SKM-1 (cell line): ENCODE data around the gene OR2T5.
"Not testable (repeated sequence)": the region's sequence is repeated elsewhere in the genome, so short reads cannot be mapped to it uniquely, and the experiment has no call there.

ENCODE experiments used
- DNase-seq: peaks from one replicate; lab custom pipeline; 2025; ENCODE audit not compliant: unreplicated experiment; lab: John Stamatoyannopoulos, UW

Gene OR2T5, protein sequence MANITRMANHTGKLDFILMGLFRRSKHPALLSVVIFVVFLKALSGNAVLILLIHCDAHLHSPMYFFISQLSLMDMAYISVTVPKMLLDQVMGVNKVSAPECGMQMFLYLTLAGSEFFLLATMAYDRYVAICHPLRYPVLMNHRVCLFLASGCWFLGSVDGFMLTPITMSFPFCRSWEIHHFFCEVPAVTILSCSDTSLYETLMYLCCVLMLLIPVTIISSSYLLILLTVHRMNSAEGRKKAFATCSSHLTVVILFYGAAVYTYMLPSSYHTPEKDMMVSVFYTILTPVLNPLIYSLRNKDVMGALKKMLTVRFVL

DNA sequence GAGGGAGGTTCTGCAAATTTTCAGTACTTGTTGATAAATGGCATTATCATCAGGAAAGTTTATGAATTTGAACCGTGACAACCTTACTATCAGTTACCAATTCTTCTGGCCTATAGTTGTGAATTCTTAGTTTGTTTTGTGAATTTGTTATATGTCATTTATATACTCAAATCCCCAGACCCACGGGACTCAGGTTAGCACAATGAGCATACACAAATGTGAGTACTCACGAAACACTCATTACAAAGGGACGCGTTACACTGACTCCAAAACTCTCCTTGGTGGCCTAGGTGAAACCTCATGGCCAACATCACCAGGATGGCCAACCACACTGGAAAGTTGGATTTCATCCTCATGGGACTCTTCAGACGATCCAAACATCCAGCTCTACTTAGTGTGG, at the start of gene OR2T5:
TSS of gene OR2T5 (plus strand) at position 301 of the 400 bp plus-strand sequence. CDS start at position 301, 0 bp downstream.
- not testable (repeated sequence) for DNase-seq

DNA sequence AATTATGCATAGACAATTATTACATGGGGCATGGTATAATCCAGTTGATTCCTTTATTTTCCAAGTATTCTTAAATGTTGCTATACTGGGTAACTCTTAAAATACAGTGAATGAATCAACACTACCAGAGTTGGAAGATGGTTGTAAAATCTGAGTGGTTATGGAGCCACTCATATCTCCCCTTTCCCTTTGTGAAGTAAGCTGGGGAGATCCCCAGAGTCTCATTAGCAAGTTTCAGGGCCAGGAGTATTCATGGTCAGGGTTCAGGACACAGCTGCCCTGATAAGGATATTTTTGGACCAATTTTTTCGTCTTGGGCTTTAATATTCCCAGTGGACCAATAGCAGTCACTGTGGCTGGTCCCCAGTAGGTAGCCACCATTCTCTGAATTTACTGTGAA, 49.7 kb upstream of the OR2T5 start:
- not testable (repeated sequence) for DNase-seq

DNA sequence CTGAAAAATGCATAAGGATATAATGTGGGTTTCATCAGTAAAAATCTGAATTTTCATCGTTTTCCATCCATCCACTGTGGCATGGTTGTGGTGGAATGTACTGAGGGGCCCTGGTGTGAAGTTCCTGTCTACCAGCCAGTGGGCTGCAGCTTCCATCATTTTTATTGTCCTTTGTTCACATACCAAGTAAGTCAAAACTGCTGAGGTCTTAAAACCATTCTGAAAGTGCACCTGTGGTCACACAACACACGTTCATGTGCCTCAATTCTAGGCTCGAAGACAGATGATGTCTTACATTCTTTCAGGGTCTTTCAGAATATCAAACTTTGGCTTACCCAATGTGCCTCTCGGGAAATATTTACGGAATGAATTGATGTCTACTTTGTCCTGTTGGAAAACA, 49.1 kb upstream of the OR2T5 start:
- DNase-seq: not testable (repeated sequence)

DNA sequence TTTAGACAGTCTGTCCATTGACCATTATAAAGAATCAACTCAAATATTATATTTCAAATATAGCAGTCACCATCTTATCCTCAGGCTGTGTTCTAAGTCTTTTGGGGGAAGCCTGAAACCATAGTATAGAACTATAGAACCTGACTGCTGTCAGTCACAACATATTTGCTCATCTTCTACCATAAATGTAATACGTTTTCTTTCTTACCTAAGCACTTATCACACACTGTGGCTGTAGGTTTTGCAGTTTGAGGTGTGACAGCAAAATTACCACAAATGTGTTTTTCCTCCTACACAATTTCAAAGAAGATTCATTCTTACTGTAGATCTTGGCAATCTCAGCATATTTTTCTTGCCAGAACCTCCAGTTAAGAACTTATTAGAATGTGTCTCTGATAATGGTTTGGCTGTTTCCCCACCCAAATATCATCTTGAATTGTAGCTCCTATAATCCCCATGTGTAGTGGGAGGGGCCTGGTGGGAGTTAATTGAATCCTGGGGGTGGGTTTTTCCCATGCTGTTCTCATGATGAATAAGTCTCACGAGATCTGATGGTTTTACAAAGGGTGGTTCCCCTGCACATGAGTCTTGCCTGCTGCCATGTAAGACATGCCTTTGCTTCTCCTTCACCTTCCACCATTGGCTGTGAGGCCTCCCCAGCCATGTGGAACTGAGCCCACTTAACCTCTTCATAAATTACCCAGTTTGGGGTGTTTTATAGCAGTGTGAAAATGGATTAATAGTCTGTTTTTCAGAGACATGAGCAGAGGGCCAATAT, 45.7 kb upstream of the OR2T5 start:
- not testable (repeated sequence) for DNase-seq

DNA sequence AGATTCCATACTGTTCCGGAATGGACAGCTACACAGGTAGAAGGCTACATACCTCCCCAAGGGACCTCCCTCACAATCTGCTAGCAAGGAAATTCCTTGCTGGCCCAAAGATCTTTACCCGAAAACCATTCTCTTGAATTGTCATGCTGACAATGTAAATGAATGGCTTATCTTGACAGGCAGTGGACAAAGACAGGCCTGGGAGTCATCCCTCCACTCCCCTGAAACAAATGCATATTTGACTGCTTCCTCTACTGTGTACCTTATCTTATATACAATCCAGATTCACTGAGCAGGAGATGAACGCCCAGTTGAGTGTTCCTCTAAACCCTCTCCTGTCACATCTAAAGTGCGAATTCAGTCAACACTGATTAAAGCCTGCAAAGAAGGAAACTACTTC, 43.8 kb upstream of the OR2T5 start:
- DNase-seq: not testable (repeated sequence)

DNA sequence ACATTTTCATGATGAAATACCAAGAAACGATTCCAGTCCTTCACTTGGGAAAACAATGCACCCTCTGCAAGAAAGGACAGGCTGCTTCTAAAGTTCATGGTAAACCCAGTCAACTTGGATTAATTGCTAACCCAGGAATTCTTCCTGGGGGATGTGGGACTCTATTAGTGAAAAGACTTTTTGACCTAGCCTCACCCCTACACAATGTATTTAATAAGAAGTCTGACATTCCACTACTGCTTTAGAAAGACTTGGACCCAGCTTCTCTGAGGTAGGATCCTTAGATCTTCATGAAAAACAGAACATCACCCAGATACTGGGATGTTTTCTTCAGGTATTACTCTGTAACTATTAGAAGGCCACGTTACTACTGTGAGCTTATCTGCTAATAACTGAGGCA, 43.0 kb upstream of the OR2T5 start, which contains the start of gene OR2T2:
TSS of gene OR2T2 (plus strand) at position 239 of the 400 bp plus-strand sequence. CDS start 7,161 bp downstream, outside the sequence.
- DNase-seq: not testable (repeated sequence)

DNA sequence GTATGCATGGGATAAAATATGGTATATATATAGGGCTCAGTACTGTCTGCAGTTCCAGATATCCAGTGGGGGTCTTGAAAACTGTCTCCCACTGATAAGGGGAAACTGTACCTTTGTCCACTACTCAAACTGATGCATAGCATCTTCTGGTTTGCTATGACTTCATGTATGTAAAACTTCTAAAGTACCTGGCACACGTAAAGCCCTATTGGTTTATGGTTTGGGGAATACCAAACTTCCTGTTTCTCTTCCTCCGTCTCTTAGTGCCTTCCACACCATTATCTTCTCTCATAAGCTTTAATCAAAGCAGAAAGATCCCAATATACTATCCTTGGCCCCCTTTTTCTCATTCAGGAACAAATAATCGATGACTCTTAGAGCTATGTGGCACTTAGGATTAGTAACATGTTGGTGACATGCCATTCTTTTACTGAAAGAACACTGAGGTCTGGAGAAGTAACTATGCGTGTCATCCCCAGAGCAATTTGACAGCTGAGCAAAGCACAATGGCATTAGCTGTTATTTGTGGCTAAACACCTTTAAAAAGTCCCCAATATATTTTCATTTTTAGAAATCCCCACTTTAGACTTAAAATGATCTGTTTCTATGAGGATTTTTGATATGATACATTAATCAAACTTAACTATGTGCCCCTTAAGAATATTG, 39.8 kb upstream of the OR2T5 start:
- DNase-seq: not testable (repeated sequence)

DNA sequence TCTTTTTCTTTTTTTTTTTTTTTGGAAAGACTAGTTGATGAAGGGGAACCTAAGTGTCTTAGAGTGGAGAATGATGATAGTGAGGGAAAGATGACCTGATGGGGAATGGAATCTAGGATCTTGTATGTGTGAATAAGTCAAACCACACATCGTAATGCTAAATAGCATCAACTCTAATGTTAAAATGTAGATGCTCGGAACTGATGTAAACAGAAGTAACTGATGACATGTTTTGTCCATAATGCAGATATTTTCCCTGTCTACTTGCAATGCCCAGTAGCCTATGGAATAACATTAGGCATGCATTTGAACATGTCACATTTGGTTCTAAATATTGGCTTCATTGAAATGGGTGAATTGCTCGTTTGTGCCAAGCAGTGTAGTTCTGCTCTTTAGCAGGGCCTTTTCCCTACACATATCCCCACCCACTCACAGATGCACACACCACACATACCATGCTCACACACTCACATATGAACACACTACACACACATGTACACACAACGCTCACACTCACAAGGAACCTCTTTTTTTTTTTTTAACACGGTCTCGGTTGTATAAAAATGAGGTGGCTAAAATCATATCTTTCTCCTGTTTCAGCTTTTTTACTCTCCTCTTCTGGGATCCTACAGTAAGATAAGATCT, 38.4 kb upstream of the OR2T5 start:
- not testable (repeated sequence) for DNase-seq

DNA sequence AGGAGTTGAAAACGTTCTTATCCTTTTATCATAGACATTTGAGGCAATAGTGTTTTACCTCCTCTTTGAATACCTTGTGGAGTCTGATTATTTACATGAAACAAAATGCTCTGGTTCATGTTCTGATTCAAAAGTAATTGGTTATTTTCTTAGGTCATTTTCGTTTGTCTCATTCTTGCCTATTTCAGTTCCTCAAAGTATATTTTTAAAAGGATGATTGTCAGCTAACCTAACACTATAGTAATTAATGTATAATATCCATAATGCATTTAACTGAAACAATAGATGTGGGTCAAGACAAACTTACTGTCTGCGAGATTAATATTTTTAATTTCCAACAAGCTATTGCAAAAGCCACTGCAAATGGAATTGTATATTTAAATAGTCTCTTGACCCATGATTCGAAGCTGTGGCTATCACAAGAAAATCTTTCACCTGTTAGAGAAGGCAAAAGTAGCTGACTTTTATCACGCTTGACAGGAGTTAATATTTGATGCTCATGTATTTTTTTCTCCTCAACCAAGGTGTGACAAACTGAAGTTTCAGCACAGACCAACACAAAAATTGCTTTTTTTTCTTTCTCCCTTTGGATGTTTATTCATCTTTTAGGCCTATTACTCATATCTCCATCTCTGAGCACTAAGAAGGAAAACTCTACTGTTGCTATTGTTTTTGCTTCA, 37.8 kb upstream of the OR2T5 start:
- DNase-seq: not testable (repeated sequence)

DNA sequence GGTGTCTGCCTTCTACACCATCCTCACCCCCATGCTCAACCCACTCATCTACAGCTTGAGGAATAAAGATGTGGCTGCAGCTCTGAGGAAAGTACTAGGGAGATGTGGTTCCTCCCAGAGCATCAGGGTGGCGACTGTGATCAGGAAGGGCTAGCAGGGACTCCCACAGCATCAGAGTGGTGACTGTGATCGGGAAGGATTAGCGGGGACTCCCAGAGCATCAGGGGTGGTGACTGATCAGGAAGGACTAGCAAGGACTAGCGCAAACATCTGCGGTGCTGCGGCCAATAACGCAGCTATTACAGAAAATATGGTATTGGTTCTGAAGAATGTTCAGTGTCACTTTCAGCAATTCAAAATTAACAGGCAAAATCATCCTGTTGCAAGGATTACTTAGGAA, 34.8 kb upstream of the OR2T5 start:
- not testable (repeated sequence) for DNase-seq

DNA sequence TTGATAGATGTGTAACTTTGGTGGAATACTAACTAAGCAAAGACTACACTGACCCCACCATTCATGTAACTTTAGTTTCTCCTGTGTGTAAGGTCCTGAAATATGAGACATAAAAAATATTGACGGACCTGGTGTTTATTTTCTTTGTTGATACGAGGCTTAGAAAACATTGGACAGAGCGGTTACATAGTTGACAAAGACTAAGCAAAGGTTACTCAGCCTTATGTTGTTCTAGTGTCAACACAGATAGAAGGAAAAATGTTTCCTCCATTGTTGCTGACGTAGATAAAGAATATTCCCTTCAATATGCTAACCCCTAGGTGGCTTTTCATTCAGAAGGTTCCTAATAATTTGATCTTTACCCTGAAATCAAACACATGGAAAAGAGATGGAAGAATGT, 33.3 kb upstream of the OR2T5 start:
- DNase-seq: not testable (repeated sequence)

DNA sequence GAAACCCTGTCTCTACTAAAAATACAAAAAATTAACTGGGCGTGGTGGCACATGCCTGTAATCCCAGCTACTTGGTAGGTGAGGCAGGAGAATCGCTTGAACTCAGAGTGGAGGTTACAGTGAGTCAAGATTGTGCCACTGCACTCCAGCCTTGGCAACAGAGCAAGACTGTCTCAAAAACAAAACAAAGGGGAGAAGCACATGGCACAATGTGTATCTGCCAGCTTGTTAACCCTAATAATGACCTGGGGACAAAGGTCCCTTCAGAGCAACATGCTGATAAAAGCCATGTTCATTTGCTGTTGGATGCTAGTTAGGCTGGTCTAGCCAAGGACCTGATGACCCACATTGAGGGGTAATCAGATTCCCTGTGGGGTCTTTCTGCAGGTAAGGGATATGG, 31.8 kb upstream of the OR2T5 start:
- not testable (repeated sequence) for DNase-seq

DNA sequence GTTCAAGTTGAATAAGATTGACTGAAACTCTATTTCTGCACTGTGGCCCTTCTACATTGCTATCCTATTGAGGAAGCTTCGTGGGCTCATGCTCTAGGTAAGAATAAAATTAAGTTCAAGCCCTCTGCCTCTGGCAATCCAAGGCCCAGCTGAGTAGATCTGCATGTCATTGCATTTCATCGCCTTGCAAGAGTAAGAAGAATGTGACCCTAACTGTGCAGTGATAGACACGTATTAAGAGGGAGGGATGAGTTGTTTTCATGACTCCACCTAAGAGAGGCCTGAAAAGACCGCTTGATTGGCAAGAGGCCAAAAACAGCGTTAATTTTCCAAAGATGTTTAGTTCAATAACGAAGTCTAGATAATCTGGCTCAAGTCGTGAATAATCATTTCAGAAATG, 29.3 kb upstream of the OR2T5 start:
- not testable (repeated sequence) for DNase-seq

DNA sequence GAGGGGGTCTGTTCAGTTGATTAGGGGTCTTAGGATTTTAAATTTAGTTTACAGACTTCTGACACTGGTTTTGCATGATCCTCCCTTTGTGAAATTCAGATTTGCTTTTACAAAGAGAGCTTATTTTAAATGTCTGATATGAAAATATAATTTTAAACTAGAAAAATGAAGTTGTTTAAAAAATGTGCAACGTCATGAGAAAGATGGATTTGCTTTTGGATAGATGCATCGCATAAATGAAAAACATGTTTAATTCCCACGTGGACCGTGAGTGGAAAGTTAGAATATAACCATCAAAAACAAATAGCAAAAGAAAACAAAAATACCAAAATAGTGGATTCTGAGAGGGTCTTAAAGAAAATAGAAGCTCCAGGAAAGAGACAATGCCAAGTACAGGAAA, 17.2 kb upstream of the OR2T5 start:
- no peak for DNase-seq

DNA sequence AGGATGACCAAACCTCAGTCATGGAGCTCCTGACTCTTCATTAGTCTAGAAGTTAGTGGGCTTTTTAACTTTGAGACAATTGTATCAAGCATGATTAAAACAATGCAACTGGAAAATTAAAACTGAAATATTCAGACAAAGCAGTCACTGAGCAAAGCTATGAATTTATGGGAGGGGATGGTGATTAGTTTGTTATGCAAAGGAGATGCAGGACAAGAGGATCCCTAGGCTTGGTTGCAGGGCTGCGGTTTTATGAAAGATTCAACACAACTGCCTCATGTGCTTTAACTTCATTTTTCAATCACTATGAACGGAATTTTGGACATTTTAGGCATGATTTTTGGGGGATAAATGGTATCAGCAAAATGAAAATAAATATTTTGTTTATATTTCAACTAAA, 16.3 kb upstream of the OR2T5 start:
- DNase-seq: not testable (repeated sequence)

DNA sequence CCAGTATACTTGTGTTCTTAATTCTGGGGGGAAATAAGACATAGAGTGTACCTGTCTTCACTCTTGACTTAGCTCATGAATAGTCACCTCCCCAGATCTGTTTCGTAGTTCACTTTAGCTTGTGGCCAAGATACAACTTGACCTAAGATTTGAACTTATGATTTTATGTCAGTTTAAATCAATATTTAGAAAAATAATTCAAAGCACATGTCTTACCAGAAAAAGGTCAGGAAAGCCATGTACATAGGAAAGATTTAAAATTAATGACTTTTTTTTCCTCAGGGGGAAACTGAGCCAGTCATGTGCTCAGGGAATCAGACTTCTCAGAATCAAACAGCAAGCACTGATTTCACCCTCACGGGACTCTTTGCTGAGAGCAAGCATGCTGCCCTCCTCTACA, 15.3 kb upstream of the OR2T5 start, which contains the start of gene OR2T3:
TSS of gene OR2T3 (plus strand) at position 301 of the 400 bp plus-strand sequence. CDS start at position 301, 0 bp downstream.
- not testable (repeated sequence) for DNase-seq

DNA sequence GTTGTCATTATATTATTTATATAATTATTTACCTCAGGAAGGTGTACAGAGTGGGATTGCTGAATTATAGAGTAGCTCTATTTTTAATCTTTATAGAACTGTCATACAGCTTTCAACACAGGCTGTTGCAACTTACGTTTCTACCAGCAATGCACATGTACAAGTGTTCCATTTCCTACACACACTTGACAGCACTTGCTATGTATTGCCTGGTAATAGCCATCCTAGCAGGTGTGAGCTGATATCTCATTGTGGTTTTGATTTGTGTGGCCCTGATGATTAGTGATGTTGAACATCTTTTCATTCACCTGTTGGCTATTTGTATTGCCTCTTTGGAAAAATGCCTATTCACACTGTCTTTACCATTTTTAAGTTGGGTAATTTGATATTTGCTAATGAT, 12.7 kb upstream of the OR2T5 start:
- DNase-seq: not testable (repeated sequence)

DNA sequence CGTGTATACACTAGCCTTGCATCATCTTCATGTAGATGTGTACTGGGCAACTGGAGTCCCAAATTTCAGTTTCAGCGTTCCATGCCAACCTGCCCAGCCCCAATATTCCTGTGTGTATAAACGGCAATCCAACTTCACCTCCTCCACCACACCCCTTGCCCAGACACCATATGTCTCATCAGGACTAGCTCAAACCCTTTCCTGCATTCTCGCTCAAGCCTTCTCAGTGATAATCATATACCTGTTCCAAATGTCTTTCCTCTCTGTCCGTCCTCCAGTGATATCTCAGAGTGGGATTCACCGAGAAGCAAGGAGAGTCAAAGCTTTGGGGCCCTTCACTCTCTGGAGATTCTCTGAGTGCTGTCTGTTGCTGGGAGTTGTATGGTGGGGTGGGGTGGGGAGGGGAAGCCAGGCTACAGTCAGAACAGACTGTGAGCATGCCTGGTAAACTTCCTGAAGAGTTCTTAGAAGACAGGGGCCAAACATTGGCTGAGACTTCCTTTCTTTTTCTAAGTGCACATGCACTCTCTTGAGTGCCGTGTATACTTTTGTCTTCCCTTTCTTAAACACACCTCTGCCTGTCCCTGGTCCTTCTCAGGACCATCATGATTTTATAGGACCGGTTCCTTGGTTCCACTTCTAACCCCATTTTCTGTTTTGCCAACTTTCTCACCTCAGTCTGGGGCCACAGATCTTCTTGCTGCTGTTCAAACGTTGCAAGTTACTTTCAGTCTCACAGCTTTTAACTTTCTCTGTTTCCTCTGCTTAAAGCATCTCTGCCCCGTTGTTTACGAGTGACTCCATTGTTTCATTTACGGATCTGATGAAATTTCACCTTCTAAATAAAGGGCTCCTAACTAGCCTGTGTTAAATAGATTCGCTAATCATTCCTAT, 6.5 kb upstream of the OR2T5 start:
- not testable (repeated sequence) for DNase-seq

DNA sequence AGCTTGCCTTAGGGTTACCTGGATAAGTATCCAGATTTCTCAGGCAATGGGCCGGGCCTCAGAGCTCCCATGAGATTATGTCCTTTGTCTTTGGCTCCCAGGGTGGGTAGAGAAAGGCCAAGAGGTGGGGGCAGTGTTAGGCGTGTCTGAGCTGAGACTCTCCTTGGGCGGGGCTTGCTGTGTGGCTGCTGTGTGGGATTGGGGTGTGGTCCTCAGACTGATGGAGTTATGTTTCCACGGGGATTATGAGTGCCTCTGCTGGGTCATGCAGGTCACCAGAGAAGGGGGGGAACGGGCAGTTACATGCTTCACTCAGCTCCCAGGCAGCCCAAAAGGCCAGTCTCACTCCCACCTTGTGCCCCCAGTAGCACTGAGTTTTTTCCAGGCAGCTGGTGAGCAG, 8.3 kb downstream of the OR2T5 start:
- not testable (repeated sequence) for DNase-seq
